Right lobe of liver (tissue), 6 donors: Measurements from ENCODE around the gene C9orf85. TPM values are rescaled to one million over a fixed set of nuclear protein-coding genes. Genes with fewer than 3 reads are reported as not detected.

Experiments used
- ATAC-seq, 4 donors: fragments of 200-7000 bp; cut with Tn5 transposase; one replicate each; pipeline ENCODE4 v1.9.1; 2020; ENCODE audit warnings: mild to moderate bottlenecking in 4 of 4, moderate library complexity in 4 of 4
- DNase-seq, 3 donors: peaks; one replicate each; pipeline ENCODE4 v3.0.0-alpha.2; 2020
- H3K27ac ChIP-seq, 3 donors: fragments of 200-600 bp; one replicate each; pipeline ENCODE4 v1.8.0; 2022
- H3K27me3 ChIP-seq, 2 donors: fragments of 200-600 bp; one replicate each; pipeline ENCODE4 v1.8.0; 2022
- H3K36me3 ChIP-seq, 4 donors: fragments of 200-600 bp; sonication (generic) in 1 of 4; one replicate each; pipeline versions ENCODE4 v1.5.1 to v1.8.0; 2017 to 2022; ENCODE audit warnings: control low read depth in 1 of 4
- H3K4me1 ChIP-seq, 4 donors: fragments of 200-600 bp; sonication (generic) in 1 of 4; one replicate each; pipeline versions ENCODE4 v1.5.1 to v1.8.0; 2017 to 2022; ENCODE audit warnings: control low read depth in 1 of 4
- H3K4me3 ChIP-seq, 3 donors: fragments of 200-600 bp; one replicate each; pipeline ENCODE4 v1.8.0; 2022
- H3K9me3 ChIP-seq, 4 donors: fragments of 200-600 bp; sonication (generic) in 1 of 4; one replicate each; pipeline versions ENCODE4 v1.5.1 to v1.8.0; 2017 to 2022; ENCODE audit warnings: control low read depth in 1 of 4
- CTCF ChIP-seq, 4 donors: fragments of 200-600 bp in 3 of 4; fragments of 450-650 bp in 1 of 4; IDR thresholded peaks; one replicate each; pipeline versions ENCODE4 v1.5.1 to v1.8.0; 2016 to 2022; ENCODE audit warnings: antibody characterized with exemption in 4 of 4, mild to moderate bottlenecking in 2 of 4
- POLR2A ChIP-seq: fragments of 450-650 bp; IDR thresholded peaks from one replicate; pipeline ENCODE4 v1.6.1; 2017; ENCODE audit warnings: antibody characterized with exemption, mild to moderate bottlenecking
- WGBS: methylation state at CpG from one replicate; pipeline ENCODE4 v1.1.6; 2018; ENCODE audit warnings: low coverage, low lambda C conversion rate; ENCODE audit not compliant: insufficient coverage; ENCODE audit errors: missing lambda C conversion rate; 5-methylcytosine and 5-hydroxymethylcytosine counted together
- intact Hi-C, 2 donors: fragments of 100-400 bp; cut with DNase I; formaldehyde crosslinking; loops; one replicate each; pipeline versions ENCODE4 v1.11.2 to v1.14.1; 2022
- total RNA-seq, 6 experiments: library from RNA; depleted of rRNA in 2 of 6; stranded (reverse); fragments of >200 nt in 2 of 6; fragmentation: NEBNext Ultra II Directional in 3 of 6; extraction: Animal tissue kit (Norgen Biotek cat#: 25700) in 3 of 6; gene quantifications; one replicate each; pipeline versions ENCODE4 v1.1.0 to v1.2.4, GENCODE V29; 2016 to 2023
- donor health status: DM: no; HTN: yes; CAD: no.
- donor health status: DM: no; HTN: no; CAD: no.
- donor health status: DM: no; HTN: no; CAD: no.
- donor health status: DM: no; HTN: yes; CAD: no.
- donor health status: DM: no; HTN: yes; CAD: no.

The C9orf85 gene
- total RNA-seq, 6 experiments from 2014 or later: 3.8 to 8.6 (median 6.3) TPM

- Histone ChIP-seq H3K36me3 (peaks cover 0 to 2% (median 0%) of the 10 kb centered on the region in 4 donors), H3K27ac (no peak overlapping the region), H3K4me3 (no peak overlapping the region), H3K4me1 (peaks cover 0 to 12% (median 0%) of the 10 kb centered on the region in 4 donors), H3K27me3 (no peaks in the 10 kb centered on the region), H3K9me3 (peaks cover 0 to 6% (median under 1%) of the 10 kb centered on the region in 4 donors)
- 41% methylated on average over 2 of the region's 2 CpGs for WGBS
- intact Hi-C loops: no loop called here
- DNase-seq: no peak
- TF ChIP-seq POLR2A (no peak), CTCF (IDR thresholded peaks at IDR 0.05) (no peak)
- peak in 1 of 4 donors; percentile 41 for ATAC-seq
These were observed 26.0 kb upstream of the C9orf85 start for GRCh38 chr9:71885467-71885866.

GRCh38 chr9:71886015-71886414, 25.4 kb upstream of the C9orf85 start:
- no peak for TF ChIP-seq POLR2A
- TF ChIP-seq CTCF (IDR thresholded peaks at IDR 0.05): no peak

GRCh38 chr9:71886541-71886940, 24.9 kb upstream of the C9orf85 start:
- H3K9me3 ChIP-seq: peaks cover 0 to 6% (median under 1%) of the 10 kb centered on the region in 4 donors
- no peaks in the 10 kb centered on the region for H3K27me3 ChIP-seq
- peaks cover 0 to 14% (median 0%) of the 10 kb centered on the region in 4 donors for H3K4me1 ChIP-seq
- 96% methylated on average over 9 of the region's 10 CpGs for WGBS
- TF ChIP-seq POLR2A (no peak), CTCF (IDR thresholded peaks at IDR 0.05) (no peak)
- no peak overlapping the region for H3K27ac ChIP-seq
- intact Hi-C loops: no loop called here
- no peak overlapping the region for H3K4me3 ChIP-seq
- DNase-seq: no peak
- no peak for ATAC-seq
- peaks cover 0 to 2% (median 0%) of the 10 kb centered on the region in 4 donors for H3K36me3 ChIP-seq

More at GRCh38 chr9:71886015-71886414, 25.4 kb upstream of the C9orf85 start:
- H3K4me3 ChIP-seq: no peak overlapping the region
- no peak overlapping the region for H3K27ac ChIP-seq
- DNase-seq (no peak), ATAC-seq (no peak)
- WGBS: 60% methylated on average over 1 of the region's 1 CpG
- no peaks in the 10 kb centered on the region for H3K27me3 ChIP-seq
- intact Hi-C loops: no loop called here
- peaks cover 0 to 6% (median under 1%) of the 10 kb centered on the region in 4 donors for H3K9me3 ChIP-seq
- H3K4me1 ChIP-seq: peaks cover 0 to 14% (median 0%) of the 10 kb centered on the region in 4 donors
- peaks cover 0 to 2% (median 0%) of the 10 kb centered on the region in 4 donors for H3K36me3 ChIP-seq

GRCh38 chr9:71887362-71887761, 24.1 kb upstream of the C9orf85 start:
- no peak for TF ChIP-seq CTCF (IDR thresholded peaks at IDR 0.05)
- TF ChIP-seq POLR2A: no peak
- no peaks in the 10 kb centered on the region for H3K27me3 ChIP-seq
- WGBS: 69% methylated on average over 1 of the region's 1 CpG
- peaks cover 0 to 6% (median under 1%) of the 10 kb centered on the region in 4 donors for H3K9me3 ChIP-seq
- DNase-seq (no peak), ATAC-seq (no peak)
- no peak overlapping the region for H3K27ac ChIP-seq
- intact Hi-C loops: no loop called here
- peaks cover 0 to 2% (median 0%) of the 10 kb centered on the region in 4 donors for H3K36me3 ChIP-seq
- peaks cover 0 to 14% (median 0%) of the 10 kb centered on the region in 4 donors for H3K4me1 ChIP-seq
- no peak overlapping the region for H3K4me3 ChIP-seq
